GM19397 (cell line): ENCODE data around the gene GOLT1B.

ENCODE experiments used
- ATAC-seq: cut with Tn5 transposase; IDR thresholded peaks from one replicate; pipeline ENCODE4 v1.9.1; 2021; ENCODE audit warnings: mild to moderate bottlenecking, moderate library complexity; ENCODE audit not compliant: unreplicated experiment

Gene GOLT1B

GRCh38 chr12:21561158-21561557 is 59.6 kb downstream of the GOLT1B start:
- no peak for ATAC-seq

- ATAC-seq: no peak
These were observed 61.3 kb downstream of the GOLT1B start for GRCh38 chr12:21562859-21563258.

- ATAC-seq: no peak
These were observed 64.8 kb downstream of the GOLT1B start for GRCh38 chr12:21566223-21566906.

GRCh38 chr12:21566907-21567394 is 65.4 kb downstream of the GOLT1B start:
- ATAC-seq: no peak
